HG02870 (cell line): ENCODE measurements around the gene KIRREL3.

Source experiments
- ATAC-seq: cut with Tn5 transposase; IDR thresholded peaks from one replicate; pipeline ENCODE4 v1.9.1; 2021; ENCODE audit warnings: mild to moderate bottlenecking, moderate library complexity; ENCODE audit not compliant: unreplicated experiment

The KIRREL3 gene

GRCh38 chr11:126646701-126647557 is 353.6 kb downstream of the KIRREL3 start:
- no peak for ATAC-seq

- no peak for ATAC-seq
Measured at GRCh38 chr11:126645186-126645585, 355.4 kb downstream of the KIRREL3 start.

DNA sequence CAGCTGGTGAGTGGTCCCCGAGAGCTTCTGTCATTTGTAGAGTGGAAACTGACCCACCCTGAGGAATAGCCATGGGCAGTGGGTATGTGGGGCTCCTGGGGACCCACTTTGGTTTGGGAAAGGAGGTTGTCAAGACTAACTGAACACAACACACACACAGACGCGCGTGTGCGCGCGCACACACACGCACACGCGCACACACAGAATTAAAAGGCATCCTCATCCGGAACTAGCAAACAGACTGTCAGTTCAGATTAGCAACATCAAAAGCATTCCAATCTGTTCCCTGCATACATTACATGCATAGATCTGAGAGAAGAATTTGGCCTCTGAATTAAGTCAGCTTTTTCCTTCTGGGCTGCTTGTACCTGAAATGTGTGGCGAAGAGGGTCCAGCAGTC is 360.4 kb downstream of the KIRREL3 start:
- no peak for ATAC-seq

DNA sequence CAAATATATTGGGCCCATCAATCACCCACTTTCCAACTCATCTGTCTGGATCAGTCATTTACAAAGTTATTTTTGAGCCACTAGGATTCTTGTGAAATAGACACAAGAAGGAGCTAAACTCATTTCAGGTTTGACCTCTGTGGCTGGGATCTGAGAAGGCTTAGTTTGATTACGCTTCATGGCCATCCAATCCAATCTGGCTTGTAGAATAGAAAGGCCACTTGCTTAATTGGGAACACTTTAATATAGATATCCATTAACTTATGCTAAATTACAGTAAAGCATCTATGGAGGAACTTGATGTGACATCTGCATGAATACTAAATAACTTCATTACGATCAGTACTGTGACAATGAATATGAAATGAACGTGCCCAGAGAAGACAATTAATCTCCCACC is 360.9 kb downstream of the KIRREL3 start:
- ATAC-seq, result no peak

GRCh38 chr11:126638648-126639047 is 361.9 kb downstream of the KIRREL3 start:
- ATAC-seq, result no peak

GRCh38 chr11:126637795-126638175 is 362.8 kb downstream of the KIRREL3 start:
- ATAC-seq, result no peak

GRCh38 chr11:126636911-126637794 is 363.4 kb downstream of the KIRREL3 start:
- no peak for ATAC-seq

GRCh38 chr11:126635511-126635910 is 365.1 kb downstream of the KIRREL3 start:
- no peak for ATAC-seq

GRCh38 chr11:126634963-126635362 is 365.6 kb downstream of the KIRREL3 start:
- no peak for ATAC-seq

DNA sequence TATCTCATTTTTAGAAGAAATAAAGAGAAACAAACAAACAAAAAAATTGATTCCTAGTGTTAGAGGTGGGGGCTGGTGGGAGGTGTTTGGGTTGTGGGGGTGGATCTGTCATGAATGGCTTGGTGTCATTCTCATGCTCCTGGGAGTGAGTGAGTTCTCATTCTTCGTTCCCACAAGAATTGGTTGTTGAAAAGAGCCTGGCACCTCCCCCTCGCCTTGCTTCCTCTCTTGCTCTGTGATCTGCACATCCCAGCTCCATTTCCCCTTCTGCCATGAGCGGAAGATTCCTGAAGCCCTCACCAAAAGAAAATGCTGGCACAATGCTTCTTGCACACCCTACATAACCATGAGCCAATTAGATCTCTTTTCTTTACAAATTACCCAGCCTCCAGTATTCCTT is 367.2 kb downstream of the KIRREL3 start:
- no peak for ATAC-seq

DNA sequence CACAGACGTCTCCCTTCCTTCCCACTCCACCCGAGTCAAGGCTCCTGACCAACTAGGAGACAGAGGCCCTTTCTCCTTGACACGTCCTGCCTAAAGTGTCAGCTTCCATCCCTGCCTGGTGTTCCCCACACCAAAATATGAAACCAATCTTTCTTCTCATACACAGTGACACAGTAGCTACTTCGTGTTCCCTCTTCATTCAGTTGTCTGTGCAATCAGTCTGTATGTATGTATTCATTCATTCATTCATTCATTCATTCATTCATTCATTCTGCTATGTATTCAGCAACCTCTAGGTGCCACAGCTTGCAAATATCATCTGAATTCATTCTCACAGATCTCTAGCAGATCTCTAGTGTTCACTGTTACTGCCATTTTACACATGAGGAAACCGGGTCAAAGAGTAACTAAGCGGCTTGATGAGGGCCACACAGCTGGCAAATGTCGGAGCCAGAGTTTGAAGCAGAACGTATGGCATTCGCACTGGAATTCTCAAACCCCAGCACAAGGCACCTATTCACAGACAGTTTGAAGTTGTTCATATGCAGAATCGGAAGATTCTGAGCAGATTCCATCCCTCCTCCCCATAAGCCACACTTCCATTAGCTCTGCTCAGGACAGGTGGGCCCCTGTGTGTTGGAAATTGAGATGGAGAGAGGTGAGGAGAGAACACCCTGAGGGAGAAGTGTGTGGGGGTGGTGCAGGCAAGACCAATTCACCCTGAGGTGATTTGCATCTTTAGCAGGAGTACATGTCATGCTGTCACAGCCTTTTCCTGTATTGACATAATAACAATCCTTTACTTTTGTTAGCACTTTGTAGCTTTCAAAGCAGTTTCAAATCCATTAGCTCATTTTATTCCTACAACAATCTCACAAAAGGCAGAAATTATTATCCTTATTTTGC is 369.4 kb downstream of the KIRREL3 start:
- ATAC-seq, result no peak

GRCh38 chr11:126630488-126630887 is 370.1 kb downstream of the KIRREL3 start:
- ATAC-seq, result no peak

- no peak for ATAC-seq
Measured at GRCh38 chr11:126628790-126629621, 371.6 kb downstream of the KIRREL3 start.

DNA sequence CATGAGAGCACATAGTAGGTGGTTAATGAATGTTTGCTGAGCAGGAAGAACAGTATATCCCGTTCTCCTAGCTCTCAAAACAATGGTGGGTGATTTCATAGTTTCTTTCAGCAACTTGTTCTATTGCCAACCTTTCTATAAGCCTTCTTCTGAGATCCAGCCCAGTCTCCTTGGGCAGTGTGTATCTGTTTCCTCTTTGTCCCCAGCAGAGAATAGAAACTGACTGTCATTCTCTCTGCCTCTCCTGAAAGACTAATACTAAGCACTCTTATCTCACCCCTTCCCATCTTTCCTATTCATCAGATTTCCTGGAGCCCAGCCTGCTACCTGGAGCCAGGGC is 372.1 kb downstream of the KIRREL3 start:
- ATAC-seq, result no peak

DNA sequence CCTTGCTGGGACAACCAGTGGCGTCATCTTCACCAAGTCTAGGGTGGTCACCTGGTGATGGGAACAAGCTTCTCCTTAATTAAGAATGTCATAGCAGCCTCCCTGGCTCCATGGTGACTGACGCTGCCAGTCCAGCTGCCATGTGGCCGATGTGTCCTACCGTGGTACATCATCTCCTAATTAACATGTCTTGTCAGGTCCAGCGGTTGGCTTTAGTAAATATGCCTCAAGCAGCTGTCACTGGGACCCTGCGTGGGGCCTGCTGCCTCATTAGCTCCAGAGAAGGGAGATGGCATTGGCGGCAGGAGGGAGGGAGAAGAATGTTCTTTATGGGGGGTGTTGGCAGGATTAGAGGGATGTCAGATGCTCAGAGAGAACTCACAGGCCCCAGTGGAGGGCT is 373.1 kb downstream of the KIRREL3 start:
- ATAC-seq, result no peak

GRCh38 chr11:126624506-126624905 is 376.1 kb downstream of the KIRREL3 start:
- ATAC-seq, result no peak

DNA sequence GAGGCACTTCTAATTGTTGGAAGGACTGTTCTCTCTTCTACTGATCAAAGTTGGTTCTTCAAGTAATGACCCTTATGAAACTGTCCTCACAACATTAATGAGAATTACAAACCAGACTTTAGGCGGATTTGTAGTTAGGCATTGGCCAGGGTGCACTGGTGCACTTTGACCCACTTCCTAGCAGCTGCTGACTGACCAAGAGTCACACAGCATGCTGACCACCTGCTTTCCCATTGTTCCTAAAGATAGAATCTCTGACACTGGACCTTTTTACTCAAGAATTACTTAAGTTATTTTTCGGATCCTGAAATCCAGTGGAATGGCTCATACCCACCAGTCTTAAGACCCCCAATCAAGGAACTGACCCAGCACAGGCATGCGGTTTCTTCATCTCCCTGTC is 381.1 kb downstream of the KIRREL3 start:
- ATAC-seq, result no peak

DNA sequence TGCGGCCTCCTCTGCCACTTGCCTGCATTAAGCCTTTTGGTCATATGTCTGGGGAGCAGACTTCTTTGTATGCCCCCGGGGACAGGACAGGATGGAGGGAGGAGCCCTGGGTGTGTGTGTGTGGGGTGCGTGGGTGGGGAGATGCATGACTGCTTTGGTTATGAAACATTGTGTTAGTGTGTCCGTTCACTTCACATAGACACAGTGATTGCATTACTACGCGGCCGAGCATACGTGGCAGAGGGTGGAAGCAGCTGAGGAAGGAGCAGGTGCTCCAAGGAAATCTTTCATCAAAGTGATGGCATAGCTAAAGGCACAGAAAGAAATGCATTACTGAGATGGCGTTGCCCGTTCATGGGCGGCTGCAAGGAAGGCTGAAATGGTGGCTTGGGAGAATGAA is 384.7 kb downstream of the KIRREL3 start:
- ATAC-seq, result no peak

- ATAC-seq, result no peak
Measured at GRCh38 chr11:126613272-126613671, 387.3 kb downstream of the KIRREL3 start.

- ATAC-seq, result no peak
Measured at GRCh38 chr11:126612671-126613070, 387.9 kb downstream of the KIRREL3 start.
